HG03521 (cell line): ENCODE results near the gene IFI44L.

Experiments
- ATAC-seq: cut with Tn5 transposase; IDR thresholded peaks from one replicate; pipeline ENCODE4 v1.9.1; 2021; ENCODE audit warnings: mild to moderate bottlenecking, moderate library complexity; ENCODE audit not compliant: unreplicated experiment

Gene IFI44L

GRCh38 chr1:78687315-78687714, 67.1 kb downstream of the IFI44L start:
- ATAC-seq, result no peak

- no peak for ATAC-seq
Observed at GRCh38 chr1:78687914-78688313, 67.7 kb downstream of the IFI44L start.

- ATAC-seq, result no peak
Observed at GRCh38 chr1:78688697-78689096, 68.4 kb downstream of the IFI44L start.

- ATAC-seq, result no peak
Observed at GRCh38 chr1:78690516-78690915, 70.3 kb downstream of the IFI44L start.

GRCh38 chr1:78691995-78692747, 71.9 kb downstream of the IFI44L start:
- no peak for ATAC-seq
